ENCODE results near the gene FSCN2. TPM values are rescaled to one million over a fixed set of nuclear protein-coding genes. Genes with fewer than 3 reads are reported as not detected.

FSCN2 gene
- polyA plus RNA-seq (not detected in 3 replicates), polyA minus RNA-seq (not detected in 3 replicates)
- not detected for polyA plus RNA-seq (2011; ENCODE audit: low read depth)
- not detected in 2 replicates for polyA plus RNA-seq (2011; cell fraction: cytosol; rRNA removed)
- 0.09 and 0.19 TPM in 2 replicates for polyA plus RNA-seq (2011; cell fraction: nucleus; rRNA removed)
- polyA plus RNA-seq (2012; ENCODE audit: low replicate concordance), result not detected in 2 replicates
- not detected for polyA minus RNA-seq (2011; cell fraction: cytosol; rRNA and poly(A)+ RNA removed)
- polyA minus RNA-seq (2011; cell fraction: nucleus; rRNA and poly(A)+ RNA removed), result 0.32 TPM in 1 of 2 replicates, not detected in the other

- dilution Hi-C loops (cut with MboI; ENCODE audit: extremely low pct_ligation_motif_present, low sequenced_read_pairs), result no loop called here
- H3K4me2 ChIP-seq (ENCODE audit: control insufficient read depth, extremely low read depth, insufficient read depth, low read depth, low read length), result no peak within 1 kb of the TSS
- peaks cover 3% of the 10 kb centered on the region for H4K20me1 ChIP-seq (ENCODE audit: control insufficient read depth, extremely low read depth, insufficient read depth, low read length)
- no peak within 1 kb of the TSS for H3K27ac ChIP-seq (ENCODE audit: control insufficient read depth, insufficient read depth, low read length)
- no peak for FAIRE-seq
- H2AFZ ChIP-seq (ENCODE audit: control insufficient read depth, low read length), result no peak within 1 kb of the TSS
- no peaks in the 10 kb centered on the region for H3K4me1 ChIP-seq (ENCODE audit: control insufficient read depth, extremely low read depth, insufficient read depth, low read length)
- no peak within 1 kb of the TSS for H3K4me3 ChIP-seq (ENCODE audit: control insufficient read depth in 2 of 3, extremely low read depth in 1 of 3, insufficient read depth in 2 of 3, low read depth in 1 of 3, low read length in 3 of 3)
- peaks cover 2% of the 10 kb centered on the region for H3K9me3 ChIP-seq (ENCODE audit: control insufficient read depth, low read depth, low read length)
- H3K9me1 ChIP-seq (ENCODE audit: control insufficient read depth, extremely low read depth, insufficient read depth, low read length), result no peaks in the 10 kb centered on the region
- H3K27me3 ChIP-seq (ENCODE audit: control insufficient read depth, extremely low read depth, insufficient read depth, low read length), result peaks cover 52% of the 10 kb centered on the region
- TF ChIP-seq EZH2 (IDR thresholded peaks at IDR 0.05; ENCODE audit: low read length) (peak; percentile 32), CTCF (optimal IDR thresholded peaks at IDR 0.05 in 1 of 3, IDR thresholded peaks at IDR 0.05 in 1 of 3, conservative IDR thresholded peaks at IDR 0.05 in 1 of 3; ENCODE audit: extremely low read depth in 1 of 3, insufficient read depth in 2 of 3, low read length in 3 of 3) (no peak)
- H3K9ac ChIP-seq (ENCODE audit: control insufficient read depth, extremely low read depth, insufficient read depth, low read length), result no peak within 1 kb of the TSS
- DNase-seq (ENCODE audit: low read depth, low spot score), result no peak
- no peaks in the 10 kb centered on the region for H3K36me3 ChIP-seq (ENCODE audit: control insufficient read depth in 2 of 2, extremely low read depth in 1 of 2, insufficient read depth in 2 of 2, low read length in 2 of 2)
- no peaks in the 10 kb centered on the region for H3K79me2 ChIP-seq (ENCODE audit: control insufficient read depth, insufficient read depth, low read length)
Observed at GRCh38 chr17:81527591-81528383, at the start of gene FSCN2. TSS of gene FSCN2 (plus strand) at chr17:81528377. CDS start at chr17:81528532, 155 bp downstream.

- DNase-seq (ENCODE audit: low read depth, low spot score), result no peak
- TF ChIP-seq EZH2 (IDR thresholded peaks at IDR 0.05; ENCODE audit: low read length) (no peak), CTCF (optimal IDR thresholded peaks at IDR 0.05 in 1 of 3, IDR thresholded peaks at IDR 0.05 in 1 of 3, conservative IDR thresholded peaks at IDR 0.05 in 1 of 3; ENCODE audit: extremely low read depth in 1 of 3, insufficient read depth in 2 of 3, low read length in 3 of 3) (no peak)
- H3K27me3 ChIP-seq (ENCODE audit: control insufficient read depth, extremely low read depth, insufficient read depth, low read length), result peaks cover 23% of the 10 kb centered on the region
- no peaks in the 10 kb centered on the region for H3K79me2 ChIP-seq (ENCODE audit: control insufficient read depth, insufficient read depth, low read length)
- H3K4me2 ChIP-seq (ENCODE audit: control insufficient read depth, extremely low read depth, insufficient read depth, low read depth, low read length), result no peak overlapping the region
- no peak for FAIRE-seq
- no peaks in the 10 kb centered on the region for H3K9me3 ChIP-seq (ENCODE audit: control insufficient read depth, low read depth, low read length)
- H3K4me3 ChIP-seq (ENCODE audit: control insufficient read depth in 2 of 3, extremely low read depth in 1 of 3, insufficient read depth in 2 of 3, low read depth in 1 of 3, low read length in 3 of 3), result no peak overlapping the region
- no peak overlapping the region for H3K27ac ChIP-seq (ENCODE audit: control insufficient read depth, insufficient read depth, low read length)
- no peak overlapping the region for H2AFZ ChIP-seq (ENCODE audit: control insufficient read depth, low read length)
- no peak overlapping the region for H3K9ac ChIP-seq (ENCODE audit: control insufficient read depth, extremely low read depth, insufficient read depth, low read length)
- dilution Hi-C loops (cut with MboI; ENCODE audit: extremely low pct_ligation_motif_present, low sequenced_read_pairs), result no loop called here
- no peaks in the 10 kb centered on the region for H4K20me1 ChIP-seq (ENCODE audit: control insufficient read depth, extremely low read depth, insufficient read depth, low read length)
- H3K4me1 ChIP-seq (ENCODE audit: control insufficient read depth, extremely low read depth, insufficient read depth, low read length), result peaks cover 1% of the 10 kb centered on the region
- H3K36me3 ChIP-seq (ENCODE audit: control insufficient read depth in 2 of 2, extremely low read depth in 1 of 2, insufficient read depth in 2 of 2, low read length in 2 of 2), result no peaks in the 10 kb centered on the region
- H3K9me1 ChIP-seq (ENCODE audit: control insufficient read depth, extremely low read depth, insufficient read depth, low read length), result no peaks in the 10 kb centered on the region
Observed at GRCh38 chr17:81479175-81480071, 48.8 kb upstream of the FSCN2 start.
